Ramos (cell line): ENCODE measurements around the gene FBL.

Source experiments
- in situ Hi-C: fragments of 300-500 bp; cut with MboI; formaldehyde crosslinking; loops from one replicate; pipeline ENCODE4 v1.14.3; 2022; ENCODE audit warnings: low sequenced_read_pairs; ENCODE audit not compliant: unreplicated experiment

The FBL gene

DNA sequence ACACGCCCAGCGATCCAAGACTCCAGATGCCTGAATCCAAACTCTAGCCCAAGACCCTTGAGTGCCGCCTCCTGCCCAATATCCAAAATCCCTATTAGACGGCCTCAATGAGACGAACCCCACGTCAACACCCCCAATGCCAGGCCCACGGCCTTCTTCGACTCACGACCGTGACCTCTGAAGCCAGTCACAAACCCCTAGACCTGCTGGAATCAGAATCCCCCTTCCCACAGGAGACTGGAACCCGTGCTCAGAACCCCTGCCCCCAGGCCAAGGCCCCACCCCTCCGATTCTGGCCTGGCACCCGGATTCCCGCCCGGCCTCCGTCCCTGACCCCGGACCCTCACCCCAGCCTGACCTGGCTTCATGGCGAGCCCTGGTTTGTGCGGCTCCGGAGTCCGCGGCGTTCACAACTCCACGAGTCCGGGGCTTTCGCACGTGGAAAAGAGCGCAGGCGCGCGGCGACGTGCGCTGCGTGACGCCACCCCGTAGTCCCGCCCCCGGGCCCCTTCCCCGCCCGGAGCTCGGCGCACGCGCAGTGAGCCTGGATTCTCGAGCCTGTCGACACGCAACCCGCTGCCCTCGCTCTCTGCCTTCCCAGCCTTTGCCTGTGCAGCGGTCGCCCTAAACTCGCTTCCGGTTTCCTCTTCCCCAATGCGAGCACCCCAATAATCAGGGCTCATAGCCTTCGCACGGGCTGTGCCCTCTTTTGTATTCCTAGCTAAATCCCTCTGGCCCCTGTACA is at the start of gene FBL:
Gene FBL (minus strand): TSS at position 447 of the 745 bp plus-strand sequence. CDS start 79 bp downstream, at position 368.
- in situ Hi-C loops, result loop anchor here (25.0 kb wide), 1 partner anchor 409 kb away; the partner anchor contains the start of genes RPS16 and SUPT5H

DNA sequence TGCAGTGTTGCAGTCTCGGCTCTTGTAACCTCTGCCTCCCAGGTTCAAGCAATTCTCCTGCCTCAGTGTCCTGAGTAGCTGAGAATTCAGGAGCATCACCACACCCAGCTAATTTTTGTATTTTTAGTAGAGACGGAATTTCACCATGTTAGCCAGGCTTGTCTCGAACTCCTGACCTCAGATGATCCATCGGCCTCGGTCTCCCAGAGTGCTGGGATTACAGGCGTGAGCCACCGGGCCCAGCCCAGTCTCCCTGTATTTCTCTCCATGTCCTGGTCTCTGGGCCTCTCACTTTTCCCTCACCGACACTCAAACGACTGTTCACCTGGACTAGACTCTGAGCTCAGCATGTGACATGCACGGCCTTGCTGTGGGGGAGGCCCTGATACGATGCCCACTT is 48.9 kb upstream of the FBL start:
- in situ Hi-C loops, result loop anchor here (25.0 kb wide), 1 partner anchor 267 kb away; no protein-coding TSS in a partner anchor

DNA sequence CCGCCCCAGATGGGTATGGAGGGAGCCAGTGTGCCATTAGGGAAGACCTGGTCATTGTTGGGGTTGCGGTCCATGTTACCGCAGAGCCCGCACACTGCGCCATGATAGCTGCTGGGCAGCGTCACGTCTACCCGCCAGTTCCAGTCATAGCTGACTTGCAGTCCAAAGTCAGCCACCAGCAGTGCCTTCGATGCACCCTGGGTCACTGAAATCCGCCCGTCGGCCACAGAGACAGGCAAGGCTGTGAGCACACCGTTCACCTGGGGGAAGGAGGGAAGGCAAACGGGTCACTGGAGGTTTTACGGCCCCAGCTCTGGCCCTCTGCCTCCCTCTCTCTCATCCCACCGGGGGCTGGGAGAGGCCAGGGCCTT is 48.0 kb upstream of the FBL start:
- in situ Hi-C loops, result loop anchor here (25.0 kb wide), 1 partner anchor 268 kb away; no protein-coding TSS in a partner anchor

DNA sequence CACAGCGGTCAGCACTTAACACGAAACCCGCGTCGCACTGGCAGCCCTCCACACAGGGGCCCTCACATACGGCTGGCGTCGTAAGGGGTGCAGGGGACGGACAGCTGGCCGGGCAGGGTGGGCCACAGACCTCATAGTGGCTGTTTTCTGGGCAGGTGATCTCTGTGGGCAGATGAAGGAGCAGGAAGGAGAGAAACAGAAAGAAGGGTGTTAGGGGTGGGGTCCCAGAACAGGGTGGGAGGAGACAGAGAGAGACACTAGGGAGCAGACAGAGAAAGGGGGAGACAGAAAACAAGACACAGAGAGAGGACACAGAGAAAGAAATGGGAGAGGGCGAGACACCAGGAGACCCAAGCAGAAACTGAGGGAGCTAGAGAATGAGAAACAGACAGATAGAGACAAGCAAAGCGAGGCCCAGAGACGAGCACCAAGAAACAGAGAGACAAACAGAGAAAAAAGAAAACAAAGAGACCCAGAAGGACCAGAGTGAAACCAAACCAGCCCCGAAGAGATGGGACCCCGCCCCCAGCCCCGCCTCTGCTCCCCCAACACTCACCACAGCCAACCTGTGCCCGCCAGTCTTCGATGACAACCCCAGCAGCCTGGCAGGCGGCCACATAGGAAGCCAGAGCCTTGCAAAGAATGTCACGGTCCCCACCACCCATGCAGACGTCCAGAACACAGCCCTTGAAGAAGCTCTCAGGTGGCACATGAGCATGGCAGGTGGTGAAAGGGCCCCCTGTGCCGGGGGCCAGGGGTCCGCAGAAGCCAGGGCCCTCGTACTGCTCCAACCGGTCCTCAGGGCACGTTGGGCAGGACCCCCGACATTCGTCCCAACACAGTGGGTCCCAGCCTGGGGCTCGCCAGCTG is 47.4 kb upstream of the FBL start:
- in situ Hi-C loops, result loop anchor here (25.0 kb wide), 1 partner anchor 269 kb away; no protein-coding TSS in a partner anchor

DNA sequence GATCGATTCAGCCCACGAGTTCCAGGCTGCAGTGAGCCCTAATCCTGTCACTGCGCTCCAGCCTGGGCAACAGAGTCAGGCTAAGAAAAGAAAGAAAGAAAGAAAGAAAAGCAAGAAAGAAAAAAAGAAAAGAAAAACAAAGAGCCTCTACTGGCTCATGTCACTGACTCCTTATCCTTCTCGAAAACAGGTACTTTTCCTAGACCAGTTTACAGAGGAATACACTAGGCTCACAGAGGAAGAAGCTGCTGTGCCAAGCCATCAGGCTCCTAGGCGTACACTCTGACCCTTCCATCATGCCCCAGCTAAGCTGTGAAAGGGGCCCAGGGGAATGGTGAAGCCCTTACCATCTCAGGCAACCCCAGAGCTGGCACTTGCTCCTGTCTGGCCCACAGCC is 46.3 kb upstream of the FBL start:
- in situ Hi-C loops, result loop anchor here (25.0 kb wide), 1 partner anchor 270 kb away; no protein-coding TSS in a partner anchor

DNA sequence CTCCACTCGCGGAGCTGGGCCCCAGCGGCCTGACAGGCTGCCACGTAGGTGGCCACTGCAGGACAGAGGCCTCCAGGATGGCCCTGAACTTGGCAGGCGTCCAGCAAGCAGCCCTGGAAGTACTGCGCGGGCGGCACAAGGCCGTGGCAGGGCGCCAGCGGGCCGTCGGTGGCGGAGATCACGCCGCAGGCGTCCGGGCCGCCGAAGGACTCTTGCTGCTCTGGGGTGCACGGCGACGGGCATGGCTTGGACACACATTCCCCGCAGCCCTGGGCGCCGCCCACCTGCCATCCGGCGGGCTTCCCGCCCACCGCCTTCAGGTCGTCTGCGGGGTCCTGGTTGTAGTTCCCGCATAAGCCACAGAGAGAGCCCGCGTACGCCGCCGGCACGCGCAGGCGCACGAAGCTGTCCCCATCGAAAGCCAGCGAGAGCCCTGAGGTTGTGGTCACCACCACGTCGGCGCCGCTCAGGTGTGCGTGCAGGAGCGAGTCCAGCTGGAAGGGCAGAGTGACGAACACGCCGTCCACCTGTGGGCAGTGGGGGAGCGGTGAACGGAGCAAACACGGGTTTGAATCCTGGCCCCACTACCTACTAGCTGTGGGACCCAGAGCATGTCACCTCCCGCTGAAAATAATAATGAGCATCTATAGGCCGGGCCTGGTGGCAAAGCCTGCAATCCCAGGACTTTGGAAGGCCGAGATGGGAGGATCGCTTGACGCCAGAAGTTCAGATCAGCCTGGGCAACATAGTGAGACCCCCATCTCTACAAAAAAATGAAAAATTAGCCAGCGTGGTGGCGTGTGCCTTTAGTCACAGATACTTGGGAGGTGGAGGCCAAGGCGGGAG is 45.7 kb upstream of the FBL start:
- in situ Hi-C loops, result loop anchor here (25.0 kb wide), 1 partner anchor 270 kb away; no protein-coding TSS in a partner anchor

DNA sequence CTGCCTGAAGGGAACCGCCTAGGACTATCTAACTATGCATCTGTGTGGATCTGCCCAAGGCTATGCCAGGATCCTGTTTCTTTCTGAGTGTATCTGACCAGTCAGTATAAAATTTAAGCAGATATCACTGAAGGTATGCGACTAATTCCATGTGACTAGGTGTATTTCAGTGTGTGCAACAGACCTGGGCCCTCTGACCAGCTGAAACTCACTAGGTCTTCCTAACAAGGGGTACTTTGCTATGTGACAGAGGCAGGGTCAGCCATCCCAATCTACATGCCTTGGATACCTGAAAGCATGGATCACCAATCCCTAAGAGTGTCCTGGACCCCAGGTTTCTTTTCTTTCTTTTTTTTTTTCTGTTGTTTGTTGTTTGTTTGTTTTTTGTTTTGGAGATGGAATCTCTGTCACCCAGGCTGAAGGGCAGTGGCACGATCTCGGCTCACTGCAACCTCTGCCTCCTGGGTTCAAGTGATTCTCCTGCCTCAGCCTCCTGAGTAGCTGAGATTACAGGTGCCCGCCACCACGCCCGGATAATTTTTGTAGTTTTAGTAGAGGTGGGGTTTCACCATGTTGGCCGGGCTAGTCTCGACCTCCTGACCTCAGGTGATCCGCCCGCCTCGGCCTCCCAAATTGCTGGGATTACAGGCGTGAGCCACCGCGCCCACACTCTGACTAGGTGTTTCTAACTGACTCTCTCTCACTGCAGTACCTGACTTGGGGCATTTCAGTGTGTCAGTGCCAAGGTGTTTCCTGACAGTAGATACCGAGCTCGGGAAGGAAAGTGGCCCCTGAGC is 44.8 kb upstream of the FBL start:
- in situ Hi-C loops, result loop anchor here (25.0 kb wide), 1 partner anchor 271 kb away; no protein-coding TSS in a partner anchor

DNA sequence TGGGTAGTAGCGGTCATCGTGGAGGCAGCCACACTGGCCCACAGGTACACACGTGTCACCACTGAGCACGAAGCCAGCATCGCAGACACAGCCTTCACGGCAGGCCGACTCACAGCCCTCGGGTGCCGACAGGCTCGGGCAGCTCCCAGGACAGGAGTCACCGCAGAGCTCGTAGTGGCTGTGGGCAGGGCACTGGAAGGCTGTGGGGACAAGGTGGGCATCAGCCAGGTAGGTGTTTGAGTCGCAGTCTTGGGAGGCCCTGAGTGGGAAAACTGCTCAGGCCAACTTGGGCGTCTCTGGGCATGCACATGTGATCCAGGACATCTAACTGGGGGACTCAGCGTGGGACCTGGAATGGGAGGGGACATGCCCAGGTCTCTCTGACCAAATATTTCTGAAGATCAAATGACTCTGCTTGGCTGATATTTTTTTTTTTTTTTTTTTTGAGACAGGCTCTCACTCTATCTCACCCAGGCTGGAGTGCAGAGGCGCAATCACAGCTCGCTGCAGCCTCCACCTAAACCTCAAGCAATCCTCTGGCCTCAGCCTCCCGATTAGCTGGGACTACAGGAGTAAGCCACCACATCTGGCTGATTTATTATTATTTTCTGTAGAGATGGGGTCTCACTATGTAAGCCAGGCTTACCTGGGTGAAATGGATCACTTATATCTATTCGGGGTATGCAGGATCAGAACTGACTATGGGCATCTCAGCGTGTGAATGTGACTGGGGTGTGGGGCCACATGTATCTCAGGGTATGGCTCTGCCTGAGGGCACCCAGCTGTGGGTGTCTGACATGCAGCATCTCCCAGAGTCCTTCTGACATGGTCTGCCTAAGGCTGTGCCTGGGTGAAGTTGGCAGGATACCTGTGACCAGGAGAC is 43.9 kb upstream of the FBL start:
- in situ Hi-C loops, result loop anchor here (25.0 kb wide), 1 partner anchor 272 kb away; no protein-coding TSS in a partner anchor

DNA sequence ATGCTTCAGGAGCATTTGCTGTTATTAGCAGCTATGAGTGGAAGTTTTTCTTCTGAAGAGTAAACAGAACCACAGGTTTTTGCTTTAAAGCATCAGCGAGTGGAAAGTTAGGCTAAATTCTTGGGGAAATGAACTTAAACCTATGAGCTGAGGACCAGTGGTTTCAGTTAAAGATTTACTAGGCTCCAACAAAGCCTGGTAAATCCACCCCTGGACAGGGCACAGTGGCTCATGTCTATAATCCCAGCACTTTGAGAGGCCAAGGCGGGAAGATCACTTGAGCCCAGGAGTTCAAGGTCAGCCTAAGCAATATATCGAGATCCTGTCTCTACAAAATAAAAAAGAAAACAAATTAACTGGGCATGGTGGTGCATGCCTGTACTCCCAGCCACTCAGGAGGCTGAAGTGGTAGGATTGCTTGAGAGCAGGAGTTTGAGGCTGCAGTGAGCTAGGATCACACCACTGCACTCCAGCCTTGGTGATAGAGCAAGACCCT is 41.3 kb upstream of the FBL start:
- in situ Hi-C loops, result loop anchor here (25.0 kb wide), 1 partner anchor 275 kb away; no protein-coding TSS in a partner anchor

DNA sequence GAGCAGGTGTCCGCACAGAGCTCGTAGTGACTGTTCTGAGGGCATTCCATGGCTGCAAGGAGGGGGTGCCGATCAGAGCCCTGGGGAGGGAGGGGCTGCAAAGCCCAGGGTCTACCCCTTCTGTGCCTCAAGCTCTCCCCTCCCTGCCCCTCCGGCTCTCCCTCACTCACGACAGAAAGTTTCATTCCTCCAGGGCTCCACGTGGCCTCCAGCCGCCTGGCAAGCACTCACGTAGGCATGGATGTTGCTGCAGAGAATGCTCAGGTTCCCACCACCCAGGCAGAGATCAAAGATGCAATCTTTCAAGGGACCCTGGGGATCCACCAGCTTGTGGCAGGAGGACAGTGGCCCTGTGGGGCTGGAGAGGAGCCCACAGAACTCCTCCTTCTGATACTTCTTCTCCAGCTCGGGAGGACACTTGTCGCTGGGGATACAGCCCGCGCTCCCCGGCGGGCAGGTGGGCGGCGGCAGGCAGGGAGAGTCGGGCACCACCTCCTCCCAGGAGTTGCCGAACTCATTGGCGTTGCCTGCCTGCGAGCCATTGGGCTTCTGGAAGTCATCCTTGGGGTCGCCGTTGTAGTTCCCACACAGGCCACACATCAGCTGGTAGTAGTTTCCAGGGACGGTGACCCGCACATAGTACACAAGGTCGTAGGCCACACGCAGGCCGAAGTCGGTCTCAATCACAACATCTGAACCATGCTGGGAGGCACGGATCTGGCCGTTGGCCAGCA is 39.8 kb upstream of the FBL start:
- in situ Hi-C loops, result loop anchor here (25.0 kb wide), 1 partner anchor 276 kb away; no protein-coding TSS in a partner anchor

DNA sequence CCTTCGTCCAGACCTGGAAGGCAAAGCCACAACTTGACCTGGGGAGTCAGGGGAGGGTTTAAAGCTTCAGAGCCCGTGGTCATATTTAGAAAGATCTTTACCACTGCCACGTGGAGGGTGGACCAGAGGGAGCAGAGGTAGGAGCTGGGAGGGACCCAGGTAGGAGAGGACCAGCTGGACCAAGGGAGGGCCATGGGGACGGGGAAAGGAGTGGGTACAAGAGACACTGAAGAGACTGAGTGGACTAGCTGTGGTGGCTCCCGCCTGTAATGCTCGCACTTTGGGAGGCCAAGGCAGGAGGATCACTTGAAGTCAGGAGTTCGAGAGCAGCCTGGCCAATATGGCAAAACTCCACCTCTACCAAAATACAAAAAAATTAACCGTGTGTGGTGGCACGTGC is 38.5 kb upstream of the FBL start:
- in situ Hi-C loops, result loop anchor here (25.0 kb wide), 1 partner anchor 278 kb away; no protein-coding TSS in a partner anchor

DNA sequence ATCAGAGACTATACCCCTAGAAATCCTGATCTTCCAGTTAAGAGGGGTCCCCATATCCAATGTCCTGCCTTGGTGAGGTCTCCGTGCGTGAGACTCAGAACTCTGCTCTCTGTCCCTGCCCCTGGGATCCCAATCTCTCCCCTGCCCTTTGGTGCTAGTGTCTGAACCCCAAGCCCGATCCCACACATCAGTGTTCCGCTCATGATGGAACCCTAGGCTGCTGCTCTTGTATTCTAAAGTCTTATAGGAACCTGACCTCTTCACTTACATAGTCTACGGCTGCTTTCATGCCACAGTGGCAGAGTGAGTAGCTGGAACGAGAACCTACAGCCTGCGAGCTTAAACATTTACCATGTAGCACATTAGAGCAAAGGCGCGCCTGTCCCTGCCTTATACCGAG is 36.5 kb upstream of the FBL start:
- in situ Hi-C loops, result loop anchor here (25.0 kb wide), 1 partner anchor 280 kb away; no protein-coding TSS in a partner anchor

DNA sequence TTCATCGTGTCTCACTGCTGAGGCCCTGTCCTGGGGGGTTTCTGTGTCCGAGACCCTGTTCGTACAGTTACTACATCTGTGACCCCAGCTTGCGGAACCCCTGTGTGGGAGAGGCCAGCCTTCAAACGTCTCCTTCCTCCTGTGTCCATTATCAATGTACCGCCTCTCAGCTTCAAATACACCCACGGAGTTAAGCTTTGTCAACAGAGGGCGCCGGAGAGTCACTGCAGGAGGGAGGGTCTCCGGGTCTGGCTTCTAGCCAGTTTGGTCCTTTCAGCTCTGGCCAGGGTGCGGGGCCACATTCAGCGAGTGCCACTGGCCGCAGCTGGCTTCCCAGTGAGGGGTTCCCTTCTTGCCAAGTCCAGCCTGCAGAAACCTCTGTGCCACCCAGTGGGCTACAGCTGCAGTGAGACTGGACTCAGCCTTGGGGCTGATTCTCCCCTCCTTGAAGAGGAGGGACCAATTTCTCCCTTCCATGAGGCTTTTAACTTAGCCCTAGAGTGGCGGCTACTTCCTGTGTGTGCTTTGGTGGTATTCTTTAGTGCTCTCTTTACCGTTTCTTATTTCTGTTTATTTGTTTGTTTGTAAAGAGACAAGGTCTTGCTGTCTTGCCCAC is 35.4 kb upstream of the FBL start:
- in situ Hi-C loops, result loop anchor here (25.0 kb wide), 1 partner anchor 281 kb away; no protein-coding TSS in a partner anchor

DNA sequence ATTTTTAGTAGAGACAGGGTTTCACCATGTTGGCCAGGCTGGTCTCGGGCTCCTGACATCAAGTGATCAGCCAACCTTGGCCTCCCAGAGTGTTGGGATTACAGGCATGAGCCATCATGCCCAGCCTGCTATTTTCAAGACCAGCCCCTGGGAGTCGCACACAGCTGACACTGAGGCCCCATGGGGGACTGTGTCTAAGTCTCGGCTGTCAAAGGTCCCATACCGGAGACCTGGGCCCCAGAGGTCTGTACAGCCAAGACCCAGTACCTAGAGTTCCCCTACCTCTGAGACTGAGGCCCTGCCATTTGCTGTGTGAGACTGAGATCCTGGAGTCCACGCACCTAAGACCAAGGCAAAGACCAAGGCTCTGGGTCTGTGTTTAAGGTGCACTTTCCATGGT is 34.1 kb upstream of the FBL start:
- in situ Hi-C loops, result loop anchor here (25.0 kb wide), 1 partner anchor 282 kb away; no protein-coding TSS in a partner anchor

DNA sequence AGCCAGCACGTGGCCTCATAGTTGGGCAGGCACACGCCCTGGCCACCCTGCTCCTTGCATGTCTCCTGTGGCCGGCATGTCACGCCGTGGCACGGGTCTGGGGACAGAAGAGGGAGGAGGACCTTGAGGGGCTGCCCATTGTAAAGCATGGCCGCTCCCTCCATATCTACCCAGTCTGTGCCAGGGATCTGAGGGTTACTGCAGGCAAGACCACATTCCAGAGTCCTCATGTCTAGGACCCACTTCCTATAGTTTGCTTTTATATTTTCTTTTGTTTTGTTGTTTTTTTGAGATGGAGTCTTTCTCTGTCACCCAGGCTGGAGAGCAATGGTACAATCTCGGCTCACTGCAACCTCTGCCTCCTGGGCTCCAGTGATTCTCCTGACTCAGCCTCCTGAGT is 33.6 kb upstream of the FBL start:
- in situ Hi-C loops, result loop anchor here (25.0 kb wide), 1 partner anchor 283 kb away; no protein-coding TSS in a partner anchor

DNA sequence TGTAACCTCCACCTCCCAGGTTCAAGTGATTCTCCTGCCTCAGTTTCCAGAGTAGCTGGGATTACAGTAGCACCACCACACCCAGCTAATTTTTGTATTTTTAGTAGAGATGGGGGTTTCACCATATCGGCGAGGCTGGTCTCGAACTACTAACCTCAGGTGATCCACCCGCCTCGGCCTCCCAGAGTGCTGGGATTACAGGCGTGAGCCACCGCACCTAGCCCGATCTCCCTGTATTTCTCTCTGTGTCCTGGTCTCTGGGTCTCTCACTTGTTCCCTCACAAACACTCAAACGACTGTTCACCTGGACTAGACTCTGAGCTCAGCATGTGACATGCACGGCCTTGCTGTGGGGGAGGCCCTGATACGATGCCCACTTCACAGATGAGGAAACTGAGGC is 32.7 kb upstream of the FBL start:
- in situ Hi-C loops, result loop anchor here (25.0 kb wide), 1 partner anchor 283 kb away; no protein-coding TSS in a partner anchor
